ENCODE results near the gene RBCK1. TPM values are rescaled to one million over a fixed set of nuclear protein-coding genes. Genes with fewer than 3 reads are reported as not detected.

The RBCK1 gene
- polyA plus RNA-seq, 3 donors = 66.8 to 110 (median 70.8) TPM

DNA sequence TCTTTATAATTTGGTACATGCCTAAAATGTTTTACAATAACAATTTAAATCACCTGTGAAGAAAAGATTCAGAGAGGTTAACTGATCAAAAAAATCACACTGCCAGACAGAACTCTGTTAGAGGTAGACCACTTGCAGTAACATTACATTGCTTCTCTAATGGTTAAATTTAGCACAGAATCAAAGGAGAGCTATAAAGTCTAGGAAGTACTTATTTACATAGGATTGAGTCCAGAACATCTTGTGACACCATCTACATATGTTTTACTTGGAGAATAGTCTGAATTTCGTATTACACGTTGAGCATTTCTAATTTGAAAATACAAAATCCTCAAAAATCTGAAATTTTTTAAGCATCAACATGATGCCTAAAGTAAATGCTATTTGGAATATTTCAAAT lies 71.4 kb downstream of the RBCK1 start:
- H4K20me1 ChIP-seq (ENCODE audit: insufficient read depth, low read length) = peaks cover 13% of the 10 kb centered on the region
- WGBS (ENCODE audit: insufficient coverage) = no CpG with 5 or more reads among the region's 2 CpGs
- H3K4me2 ChIP-seq (replicated peaks; ENCODE audit: extremely low read depth, low read length, poor library complexity, severe bottlenecking) = no peak overlapping the region
- TF ChIP-seq, protein P1, sequence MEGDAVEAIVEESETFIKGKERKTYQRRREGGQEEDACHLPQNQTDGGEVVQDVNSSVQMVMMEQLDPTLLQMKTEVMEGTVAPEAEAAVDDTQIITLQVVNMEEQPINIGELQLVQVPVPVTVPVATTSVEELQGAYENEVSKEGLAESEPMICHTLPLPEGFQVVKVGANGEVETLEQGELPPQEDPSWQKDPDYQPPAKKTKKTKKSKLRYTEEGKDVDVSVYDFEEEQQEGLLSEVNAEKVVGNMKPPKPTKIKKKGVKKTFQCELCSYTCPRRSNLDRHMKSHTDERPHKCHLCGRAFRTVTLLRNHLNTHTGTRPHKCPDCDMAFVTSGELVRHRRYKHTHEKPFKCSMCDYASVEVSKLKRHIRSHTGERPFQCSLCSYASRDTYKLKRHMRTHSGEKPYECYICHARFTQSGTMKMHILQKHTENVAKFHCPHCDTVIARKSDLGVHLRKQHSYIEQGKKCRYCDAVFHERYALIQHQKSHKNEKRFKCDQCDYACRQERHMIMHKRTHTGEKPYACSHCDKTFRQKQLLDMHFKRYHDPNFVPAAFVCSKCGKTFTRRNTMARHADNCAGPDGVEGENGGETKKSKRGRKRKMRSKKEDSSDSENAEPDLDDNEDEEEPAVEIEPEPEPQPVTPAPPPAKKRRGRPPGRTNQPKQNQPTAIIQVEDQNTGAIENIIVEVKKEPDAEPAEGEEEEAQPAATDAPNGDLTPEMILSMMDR (IDR thresholded peaks at IDR 0.05) = no peak
- no peak overlapping the region for H3K4me3 Mint-ChIP-seq
- H3K9ac ChIP-seq (ENCODE audit: insufficient read depth, low read length, poor library complexity, severe bottlenecking) = no peak overlapping the region
- H3K27me3 Mint-ChIP-seq (ENCODE audit: low read depth in 3 of 3) = peaks cover 0 to 3% (median 0%) of the 10 kb centered on the region in 3 donors
- H2AFZ ChIP-seq (ENCODE audit: insufficient read depth, low read depth, low read length, poor library complexity, severe bottlenecking) = no peak overlapping the region
- H3K27me3 ChIP-seq (ENCODE audit: control insufficient read depth in 2 of 2, insufficient read depth in 2 of 2, low read length in 2 of 2) = no peaks in the 10 kb centered on the region
- H3K4me1 Mint-ChIP-seq = no peaks in the 10 kb centered on the region
- intact Hi-C loops (cut with micrococcal nuclease) = loop anchor here in 1 of 2 donors (1.0 kb wide), 1 partner anchor 125 kb away; no protein-coding TSS in a partner anchor
- H3K36me3 ChIP-seq (replicated peaks in 1 of 2; ENCODE audit: control insufficient read depth in 1 of 2, insufficient read depth in 2 of 2, low read length in 2 of 2) = peaks cover 45 to 73% of the 10 kb centered on the region in 2 donors
- no peaks in the 10 kb centered on the region for H3K9me3 ChIP-seq (replicated peaks in 1 of 2; ENCODE audit: control insufficient read depth in 1 of 2, insufficient read depth in 1 of 2, low read length in 2 of 2)
- H3K36me3 Mint-ChIP-seq = peaks cover 51% of the 10 kb centered on the region in 2 donors
- no peaks in the 10 kb centered on the region for H3K4me1 ChIP-seq (ENCODE audit: control insufficient read depth in 1 of 2, insufficient read depth in 2 of 2, low read length in 2 of 2)
- peak overlapping the region in 1 of 7 donors; percentile 21 for H3K27ac Mint-ChIP-seq
- H3K9me3 Mint-ChIP-seq = no peaks in the 10 kb centered on the region
- H3K27ac ChIP-seq (ENCODE audit: low read depth in 1 of 2, low read length in 2 of 2) = no peak overlapping the region
- no peak for DNase-seq
- H3K79me2 ChIP-seq (ENCODE audit: insufficient read depth, low read length) = no peaks in the 10 kb centered on the region
- H3K4me3 ChIP-seq (replicated peaks in 1 of 3; ENCODE audit: low read depth in 2 of 3, low read length in 3 of 3) = no peak overlapping the region

DNA sequence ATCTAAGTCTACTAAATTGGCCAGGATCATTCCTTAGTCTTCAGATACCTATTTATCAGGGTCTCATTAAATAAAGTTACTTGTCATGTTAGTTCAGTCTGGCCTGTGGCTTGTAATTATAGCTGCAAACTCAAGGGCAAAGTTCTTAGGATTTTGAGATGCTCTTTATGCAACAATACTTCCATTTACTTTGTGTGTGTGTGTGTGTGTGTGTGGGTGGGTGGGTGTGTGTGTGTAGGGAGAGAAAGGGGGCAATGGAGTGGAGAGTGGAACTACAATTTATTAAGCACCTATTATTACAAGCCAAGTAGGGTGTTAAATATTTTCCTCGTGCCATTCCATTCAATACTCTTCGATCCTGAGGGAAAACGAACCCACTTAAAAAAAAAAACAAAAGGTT lies 71.9 kb downstream of the RBCK1 start:
- intact Hi-C loops (cut with micrococcal nuclease) = loop anchor here (1.0 to 10.0 kb wide), 2 partner anchors 45 to 125 kb away; no protein-coding TSS in a partner anchor

More for the DNA sequence above, 71.9 kb downstream of the RBCK1 start:
- Histone ChIP-seq H2AFZ (ENCODE audit: insufficient read depth, low read depth, low read length, poor library complexity, severe bottlenecking) (no peak overlapping the region), H3K36me3 (replicated peaks in 1 of 2; ENCODE audit: control insufficient read depth in 1 of 2, insufficient read depth in 2 of 2, low read length in 2 of 2) (peaks cover 48 to 77% of the 10 kb centered on the region in 2 donors), H3K27me3 (ENCODE audit: control insufficient read depth in 2 of 2, insufficient read depth in 2 of 2, low read length in 2 of 2) (no peaks in the 10 kb centered on the region), H3K9ac (ENCODE audit: insufficient read depth, low read length, poor library complexity, severe bottlenecking) (no peak overlapping the region), H4K20me1 (ENCODE audit: insufficient read depth, low read length) (peaks cover 13% of the 10 kb centered on the region), H3K4me1 (ENCODE audit: control insufficient read depth in 1 of 2, insufficient read depth in 2 of 2, low read length in 2 of 2) (no peaks in the 10 kb centered on the region), H3K4me3 (replicated peaks in 1 of 3; ENCODE audit: low read depth in 2 of 3, low read length in 3 of 3) (no peak overlapping the region), H3K4me2 (replicated peaks; ENCODE audit: extremely low read depth, low read length, poor library complexity, severe bottlenecking) (no peak overlapping the region), H3K9me3 (replicated peaks in 1 of 2; ENCODE audit: control insufficient read depth in 1 of 2, insufficient read depth in 1 of 2, low read length in 2 of 2) (no peaks in the 10 kb centered on the region), H3K79me2 (ENCODE audit: insufficient read depth, low read length) (no peaks in the 10 kb centered on the region), H3K27ac (ENCODE audit: low read depth in 1 of 2, low read length in 2 of 2) (no peak overlapping the region)
- Mint-ChIP-seq H3K27ac (no peak overlapping the region), H3K9me3 (no peaks in the 10 kb centered on the region), H3K4me3 (no peak overlapping the region), H3K36me3 (peaks cover 55 to 56% of the 10 kb centered on the region in 2 donors), H3K4me1 (no peaks in the 10 kb centered on the region), H3K27me3 (ENCODE audit: low read depth in 3 of 3) (peaks cover 0 to 3% (median 0%) of the 10 kb centered on the region in 3 donors)
- WGBS (ENCODE audit: insufficient coverage) = no CpG with 5 or more reads among the region's 3 CpGs
- TF ChIP-seq, protein P1 (IDR thresholded peaks at IDR 0.05) = no peak
- DNase-seq = no peak

All from CD14-positive monocyte (primary cell).